Measurements from ENCODE around the gene MYL2.

Gene MYL2

GRCh38 chr12:110930348-110931314 lies 10.3 kb upstream of the MYL2 start:
- DNase-seq (ENCODE audit: low read depth), result no peak

GRCh38 chr12:110929818-110930217 lies 9.4 kb upstream of the MYL2 start:
- DNase-seq (ENCODE audit: low read depth), result no peak

- no peak for DNase-seq (ENCODE audit: low read depth)
These were observed 8.3 kb upstream of the MYL2 start for GRCh38 chr12:110928700-110929099.

GRCh38 chr12:110927546-110927945 lies 7.2 kb upstream of the MYL2 start:
- DNase-seq (ENCODE audit: low read depth), result no peak

- DNase-seq (ENCODE audit: low read depth), result no peak
These were observed 3.4 kb upstream of the MYL2 start for GRCh38 chr12:110923692-110924334.

- DNase-seq (ENCODE audit: low read depth), result no peak
These were observed 2.8 kb upstream of the MYL2 start for GRCh38 chr12:110923192-110923591.

- DNase-seq (ENCODE audit: low read depth), result no peak
These were observed 2.3 kb upstream of the MYL2 start for GRCh38 chr12:110922652-110923051.

GRCh38 chr12:110921262-110921661 lies 883 bp upstream of the MYL2 start:
- no peak for DNase-seq (ENCODE audit: low read depth)

- DNase-seq (ENCODE audit: low read depth), result no peak
These were observed 659 bp downstream of the MYL2 start for GRCh38 chr12:110919720-110920119.

GRCh38 chr12:110917961-110918360 lies 2.4 kb downstream of the MYL2 start:
- DNase-seq (ENCODE audit: low read depth), result no peak

- DNase-seq (ENCODE audit: low read depth), result no peak
These were observed 2.9 kb downstream of the MYL2 start for GRCh38 chr12:110917467-110917866.

GRCh38 chr12:110916295-110916875 lies 4.0 kb downstream of the MYL2 start:
- no peak for DNase-seq (ENCODE audit: low read depth)

GRCh38 chr12:110913119-110914056 lies 7.0 kb downstream of the MYL2 start:
- DNase-seq (ENCODE audit: low read depth), result no peak

GRCh38 chr12:110912263-110912662 lies 8.1 kb downstream of the MYL2 start:
- no peak for DNase-seq (ENCODE audit: low read depth)

- no peak for DNase-seq (ENCODE audit: low read depth)
These were observed 11.8 kb downstream of the MYL2 start for GRCh38 chr12:110908377-110909152.

- DNase-seq (ENCODE audit: low read depth), result no peak
These were observed 12.8 kb downstream of the MYL2 start for GRCh38 chr12:110907583-110907982.

- DNase-seq (ENCODE audit: low read depth), result no peak
These were observed 13.4 kb downstream of the MYL2 start for GRCh38 chr12:110906985-110907384.

- DNase-seq (ENCODE audit: low read depth), result no peak
These were observed 13.9 kb downstream of the MYL2 start for GRCh38 chr12:110906516-110906915.

- no peak for DNase-seq (ENCODE audit: low read depth)
These were observed 14.3 kb downstream of the MYL2 start for GRCh38 chr12:110906083-110906482.

GRCh38 chr12:110903511-110903910 lies 16.9 kb downstream of the MYL2 start:
- DNase-seq (ENCODE audit: low read depth), result no peak

GRCh38 chr12:110901401-110901800 lies 19.0 kb downstream of the MYL2 start:
- no peak for DNase-seq (ENCODE audit: low read depth)

Data from stimulated activated CD8-positive, alpha-beta memory T cell treated with anti-CD3 and anti-CD28 coated beads, Interleukin-4, amount 100 ng/mL, for 24 hours (primary cell).